ENCODE results near the gene AGAP3.

GRCh38 chr7:151186640-151187408, 100.5 kb downstream of the AGAP3 start, which contains the start of gene ASB10:
- TF ChIP-seq CTCF (conservative IDR thresholded peaks at IDR 0.05; ENCODE audit: low read depth, low read length): no peak
- TF ChIP-seq EZH2 (IDR thresholded peaks at IDR 0.05; ENCODE audit: borderline replicate concordance, low read depth, low read length, poor library complexity, severe bottlenecking): no peak
